ENCODE data around the gene RPGRIP1.

DNA sequence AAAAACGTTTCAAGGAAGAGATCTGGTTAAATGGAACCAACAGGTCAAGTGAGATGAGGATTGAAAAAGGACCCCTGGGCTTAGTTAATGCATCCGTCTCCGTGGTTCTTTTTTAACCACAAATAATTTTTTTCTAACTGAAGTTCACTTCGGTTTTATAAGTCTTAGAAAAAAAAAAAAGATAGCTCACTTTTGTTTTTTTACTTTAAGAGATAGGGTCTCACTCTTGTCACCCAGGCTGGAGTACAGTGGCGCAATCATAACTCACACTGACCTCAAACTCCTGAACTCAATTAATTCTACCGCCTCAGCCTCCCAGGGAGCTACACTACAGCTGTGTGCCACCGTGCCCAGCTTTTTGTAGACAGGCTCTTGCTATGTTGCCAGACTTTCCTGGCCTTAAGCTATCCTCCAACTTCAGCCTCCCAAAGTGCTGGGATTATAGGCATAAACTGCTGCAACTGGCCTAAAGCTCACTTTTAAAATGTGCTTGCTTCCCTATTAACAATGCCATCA, 22.4 kb upstream of the RPGRIP1 start:
- TF ChIP-seq, protein P1, sequence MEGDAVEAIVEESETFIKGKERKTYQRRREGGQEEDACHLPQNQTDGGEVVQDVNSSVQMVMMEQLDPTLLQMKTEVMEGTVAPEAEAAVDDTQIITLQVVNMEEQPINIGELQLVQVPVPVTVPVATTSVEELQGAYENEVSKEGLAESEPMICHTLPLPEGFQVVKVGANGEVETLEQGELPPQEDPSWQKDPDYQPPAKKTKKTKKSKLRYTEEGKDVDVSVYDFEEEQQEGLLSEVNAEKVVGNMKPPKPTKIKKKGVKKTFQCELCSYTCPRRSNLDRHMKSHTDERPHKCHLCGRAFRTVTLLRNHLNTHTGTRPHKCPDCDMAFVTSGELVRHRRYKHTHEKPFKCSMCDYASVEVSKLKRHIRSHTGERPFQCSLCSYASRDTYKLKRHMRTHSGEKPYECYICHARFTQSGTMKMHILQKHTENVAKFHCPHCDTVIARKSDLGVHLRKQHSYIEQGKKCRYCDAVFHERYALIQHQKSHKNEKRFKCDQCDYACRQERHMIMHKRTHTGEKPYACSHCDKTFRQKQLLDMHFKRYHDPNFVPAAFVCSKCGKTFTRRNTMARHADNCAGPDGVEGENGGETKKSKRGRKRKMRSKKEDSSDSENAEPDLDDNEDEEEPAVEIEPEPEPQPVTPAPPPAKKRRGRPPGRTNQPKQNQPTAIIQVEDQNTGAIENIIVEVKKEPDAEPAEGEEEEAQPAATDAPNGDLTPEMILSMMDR (IDR thresholded peaks at IDR 0.05; ENCODE audit: poor library complexity, severe bottlenecking): no peak
- TF ChIP-seq POLR2AphosphoS5 (IDR thresholded peaks at IDR 0.05): no peak
- no peak for TF ChIP-seq MXI1 (conservative IDR thresholded peaks at IDR 0.05; ENCODE audit: poor library complexity, severe bottlenecking)
- no peak for TF ChIP-seq EZH2 (IDR thresholded peaks at IDR 0.05; ENCODE audit: borderline replicate concordance, insufficient read depth, low read length, poor library complexity, severe bottlenecking)

All from neural cell (in vitro differentiated cells).